ENCODE measurements around the gene TBCD. TPM values are rescaled to one million over a fixed set of nuclear protein-coding genes. Genes with fewer than 3 reads are reported as not detected.

TBCD gene
- total RNA-seq, 2 experiments from 2014 or later: 87.8 to 145 TPM

DNA sequence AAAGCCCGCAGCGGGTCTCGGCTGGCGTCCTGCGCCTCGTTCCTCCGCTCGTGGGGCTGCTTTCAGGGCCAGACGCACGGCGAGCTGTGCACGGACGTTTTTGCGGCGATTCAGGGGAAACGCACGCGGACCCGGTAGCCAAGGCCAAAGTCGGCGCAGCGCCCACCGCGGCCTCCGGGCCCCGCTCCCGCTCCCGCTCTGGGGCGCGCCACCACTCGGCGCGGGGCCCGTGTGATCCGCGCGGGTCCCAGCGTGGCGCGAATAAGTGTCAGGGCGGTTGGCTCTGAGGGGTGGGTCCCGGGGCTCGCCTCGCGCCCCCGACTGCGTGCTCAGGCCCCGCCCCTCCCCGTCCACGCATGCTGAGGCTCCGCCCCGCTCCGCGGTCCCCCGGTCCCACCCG, 694 bp upstream of the TBCD start:
- no TSS peak for BruUV-seq (replicated peaks)
- Histone ChIP-seq H3K4me2 (ENCODE audit: low read length) (peak overlapping the region; percentile 65), H3K79me2 (ENCODE audit: insufficient read depth, low read depth, low read length) (peaks cover 33% of the 10 kb centered on the region), H2AFZ (ENCODE audit: low read length) (no peak overlapping the region), H3K9me2 (ENCODE audit: insufficient read depth, low read length) (no peaks in the 10 kb centered on the region), H3K27ac (ENCODE audit: low read depth, low read length, poor library complexity, severe bottlenecking) (peak overlapping the region; percentile 17), H3K9me3 (ENCODE audit: low read length) (peaks cover 3% of the 10 kb centered on the region; the same call in 1 of the 2 replicates), H4K20me1 (ENCODE audit: insufficient read depth, low read length) (no peaks in the 10 kb centered on the region), H3K4me3 (ENCODE audit: low read depth, low read length, poor library complexity, severe bottlenecking) (peak overlapping the region; percentile 69), H3K36me3 (ENCODE audit: insufficient read depth, low read length) (peaks cover 29% of the 10 kb centered on the region), H3K4me1 (ENCODE audit: insufficient read depth, low read length, poor library complexity, severe bottlenecking) (peaks cover 31% of the 10 kb centered on the region)
- DNase-seq (ENCODE audit: low spot score): no peak
- POLR2A ChIA-PET: no interaction called here
- CTCF ChIA-PET (ENCODE audit: unreplicated experiment): no interaction called here
- no peak for TF ChIP-seq EZH2phosphoT487 (IDR thresholded peaks at IDR 0.05; ENCODE audit: borderline replicate concordance, low read depth, low read length)
- TF ChIP-seq, protein P1, sequence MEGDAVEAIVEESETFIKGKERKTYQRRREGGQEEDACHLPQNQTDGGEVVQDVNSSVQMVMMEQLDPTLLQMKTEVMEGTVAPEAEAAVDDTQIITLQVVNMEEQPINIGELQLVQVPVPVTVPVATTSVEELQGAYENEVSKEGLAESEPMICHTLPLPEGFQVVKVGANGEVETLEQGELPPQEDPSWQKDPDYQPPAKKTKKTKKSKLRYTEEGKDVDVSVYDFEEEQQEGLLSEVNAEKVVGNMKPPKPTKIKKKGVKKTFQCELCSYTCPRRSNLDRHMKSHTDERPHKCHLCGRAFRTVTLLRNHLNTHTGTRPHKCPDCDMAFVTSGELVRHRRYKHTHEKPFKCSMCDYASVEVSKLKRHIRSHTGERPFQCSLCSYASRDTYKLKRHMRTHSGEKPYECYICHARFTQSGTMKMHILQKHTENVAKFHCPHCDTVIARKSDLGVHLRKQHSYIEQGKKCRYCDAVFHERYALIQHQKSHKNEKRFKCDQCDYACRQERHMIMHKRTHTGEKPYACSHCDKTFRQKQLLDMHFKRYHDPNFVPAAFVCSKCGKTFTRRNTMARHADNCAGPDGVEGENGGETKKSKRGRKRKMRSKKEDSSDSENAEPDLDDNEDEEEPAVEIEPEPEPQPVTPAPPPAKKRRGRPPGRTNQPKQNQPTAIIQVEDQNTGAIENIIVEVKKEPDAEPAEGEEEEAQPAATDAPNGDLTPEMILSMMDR (conservative IDR thresholded peaks at IDR 0.05; ENCODE audit: low read length): no peak
- intact Hi-C loops (cut with micrococcal nuclease; ENCODE audit: unreplicated experiment): loop anchor here (1.0 to 5.0 kb wide), 3 partner anchors 34 to 103 kb away; partner anchors contain the start of genes FN3KRP and WDR45B

DNA sequence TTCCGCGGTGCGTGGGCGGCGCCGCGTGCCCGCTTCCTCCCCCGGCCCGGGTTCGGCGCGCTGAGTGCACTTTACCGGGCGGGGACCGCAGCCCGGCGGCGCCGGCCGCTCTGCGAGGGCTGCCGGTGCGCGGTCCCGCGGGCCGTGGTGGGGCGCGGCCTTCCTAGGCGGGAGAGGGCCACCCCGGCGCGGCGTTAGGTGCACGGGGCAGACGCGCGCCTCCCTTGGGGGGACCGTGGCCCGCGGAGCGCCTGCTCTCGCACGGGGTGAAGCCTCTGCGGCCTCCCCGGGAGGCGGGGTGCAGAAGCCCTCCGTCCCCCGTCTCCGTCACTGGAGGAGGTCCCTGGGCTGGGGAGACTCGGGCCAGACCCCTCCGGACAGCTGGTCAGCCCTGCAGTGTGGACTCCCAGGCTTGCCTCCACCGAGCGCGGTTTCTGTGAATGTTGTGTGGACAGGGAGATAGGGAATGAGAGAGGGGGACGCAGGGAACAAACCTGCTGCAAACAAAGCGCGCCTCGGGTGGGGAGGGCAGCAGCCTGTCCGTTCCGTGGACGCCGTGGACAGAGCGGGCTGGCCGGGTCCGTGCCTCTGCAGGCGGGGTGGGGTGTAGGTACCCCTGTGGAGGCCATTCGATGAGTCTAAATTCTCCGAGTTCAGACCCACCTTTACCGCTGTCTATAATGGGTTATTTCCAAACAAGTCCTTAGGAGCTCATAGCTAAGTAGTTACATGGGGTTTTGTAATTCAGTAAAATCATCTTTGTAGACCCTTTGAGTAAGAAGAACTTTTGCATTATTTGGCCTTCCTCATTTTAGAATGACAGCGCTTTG, 721 bp downstream of the TBCD start:
- peak overlapping the region; percentile 64 for H3K27ac ChIP-seq (ENCODE audit: low read depth, low read length, poor library complexity, severe bottlenecking)
- no TSS peak for BruUV-seq (replicated peaks)
- peak overlapping the region; percentile 97 for H3K4me2 ChIP-seq (ENCODE audit: low read length)

More for the DNA sequence above, 721 bp downstream of the TBCD start:
- Histone ChIP-seq H3K36me3 (ENCODE audit: insufficient read depth, low read length) (peaks cover 38% of the 10 kb centered on the region), H4K20me1 (ENCODE audit: insufficient read depth, low read length) (no peaks in the 10 kb centered on the region), H3K9me3 (ENCODE audit: low read length) (no peaks in the 10 kb centered on the region), H3K79me2 (ENCODE audit: insufficient read depth, low read depth, low read length) (peaks cover 33% of the 10 kb centered on the region), H2AFZ (ENCODE audit: low read length) (peak overlapping the region; percentile 62), H3K9me2 (ENCODE audit: insufficient read depth, low read length) (no peaks in the 10 kb centered on the region), H3K4me3 (ENCODE audit: low read depth, low read length, poor library complexity, severe bottlenecking) (peak overlapping the region; percentile 84), H3K4me1 (ENCODE audit: insufficient read depth, low read length, poor library complexity, severe bottlenecking) (peaks cover 31% of the 10 kb centered on the region)
- intact Hi-C loops (cut with micrococcal nuclease; ENCODE audit: unreplicated experiment): loop anchor here (5.0 kb wide), 1 partner anchor 75 kb away; no protein-coding TSS in a partner anchor
- no peak for TF ChIP-seq EZH2phosphoT487 (IDR thresholded peaks at IDR 0.05; ENCODE audit: borderline replicate concordance, low read depth, low read length)
- TF ChIP-seq, protein P1 (conservative IDR thresholded peaks at IDR 0.05; ENCODE audit: low read length): no peak
- POLR2A ChIA-PET: no interaction called here
- DNase-seq (ENCODE audit: low spot score): peak; percentile 46
- CTCF ChIA-PET (ENCODE audit: unreplicated experiment): no interaction called here

Measured in OCI-LY7 (cell line).